HEK293 (cell line): ENCODE data around the gene ZBTB47.

Experiments
- CTCF ChIA-PET: fragments of 350-600 bp; formaldehyde crosslinking; extraction: SDS; loops from one replicate; lab custom pipeline; 2021; ENCODE audit warnings: antibody characterized with exemption; lab: Yijun Ruan, JAX
- POLR2A ChIA-PET: fragments of 300-600 bp; formaldehyde crosslinking; extraction: SDS; loops from one replicate; lab custom pipeline; 2020; ENCODE audit warnings: antibody characterized with exemption, inconsistent platforms; lab: Yijun Ruan, JAX
- H3K27ac ChIP-seq: fragments of 200-500 bp; sonication (Bioruptor generic); 2 replicates; pipeline ENCODE4 v1.5.1; 2014; ENCODE audit warnings: low read depth, low read length, control low read depth, inconsistent platforms; ENCODE audit errors: extremely low read depth
- H3K36me3 ChIP-seq, 2 experiments: fragments of 200-500 bp in 1 of 2; sonication (Bioruptor generic) in 1 of 2; 1 replicate in 1 of 2; 2 replicates in 1 of 2; pipeline ENCODE4 v1.5.1; 2014 to 2017; ENCODE audit warnings: inconsistent platforms in 2 of 2, low read length in 2 of 2; ENCODE audit not compliant: control insufficient read depth in 2 of 2, insufficient read depth in 1 of 2
- H3K4me1 ChIP-seq: fragments of 200-500 bp; sonication (Bioruptor generic); 2 replicates; pipeline ENCODE4 v1.5.1; 2014; ENCODE audit warnings: mild to moderate bottlenecking, low read length, inconsistent platforms; ENCODE audit not compliant: control insufficient read depth, insufficient read depth
- H3K4me3 ChIP-seq: 2 replicates; pipeline ENCODE4 v1.5.1; 2011; ENCODE audit warnings: low read depth, mild to moderate bottlenecking, control low read depth, low read length, moderate library complexity
- H3K9me3 ChIP-seq: fragments of 200-500 bp; sonication (Bioruptor generic); 2 replicates; pipeline ENCODE4 v1.5.1; 2014; ENCODE audit warnings: low read depth, low read length, inconsistent platforms; ENCODE audit not compliant: control insufficient read depth, insufficient read depth
- PRDM2 ChIP-seq: fragments of 450-650 bp; formaldehyde crosslinking; IDR thresholded peaks from 2 replicates; pipeline ENCODE4 v1.5.1; 2016; ENCODE audit warnings: missing biosample characterization, missing genetic modification characterization, borderline replicate concordance
- SCRT2 ChIP-seq: fragments of 450-650 bp; formaldehyde crosslinking; IDR thresholded peaks from 2 replicates; pipeline ENCODE4 v1.5.1; 2016; ENCODE audit warnings: missing biosample characterization, missing genetic modification characterization
- ZBTB1 ChIP-seq: fragments of 450-650 bp; formaldehyde crosslinking; IDR thresholded peaks from 2 replicates; pipeline ENCODE4 v1.5.1; 2016; ENCODE audit warnings: missing biosample characterization, missing genetic modification characterization
- ZFP69B ChIP-seq: fragments of 450-650 bp; formaldehyde crosslinking; IDR thresholded peaks from 2 replicates; pipeline ENCODE4 v1.5.1; 2016; ENCODE audit warnings: missing biosample characterization, missing genetic modification characterization
- ZNF133 ChIP-seq: fragments of 450-650 bp; formaldehyde crosslinking; IDR thresholded peaks from 2 replicates; pipeline ENCODE4 v1.5.1; 2016; ENCODE audit warnings: missing biosample characterization, missing genetic modification characterization
- ZNF19 ChIP-seq: fragments of 450-650 bp; formaldehyde crosslinking; IDR thresholded peaks from 2 replicates; pipeline ENCODE4; 2016; ENCODE audit warnings: missing biosample characterization, missing genetic modification characterization, low read depth
- ZNF211 ChIP-seq: fragments of 450-650 bp; formaldehyde crosslinking; IDR thresholded peaks from 2 replicates; pipeline ENCODE4 v1.5.1; 2016; ENCODE audit warnings: low read depth, missing biosample characterization, missing genetic modification characterization
- ZNF350 ChIP-seq: fragments of 450-650 bp; formaldehyde crosslinking; IDR thresholded peaks from 2 replicates; pipeline ENCODE4 v1.5.0; 2017; ENCODE audit warnings: missing biosample characterization, mild to moderate bottlenecking, missing genetic modification characterization
- ZNF521 ChIP-seq: fragments of 450-650 bp; formaldehyde crosslinking; IDR thresholded peaks from 2 replicates; pipeline ENCODE4 v1.5.1; 2017; ENCODE audit warnings: missing biosample characterization, mild to moderate bottlenecking, missing genetic modification characterization
- ZNF529 ChIP-seq: fragments of 450-650 bp; formaldehyde crosslinking; IDR thresholded peaks from 2 replicates; pipeline ENCODE4 v1.5.1; 2017; ENCODE audit warnings: missing genetic modification characterization, missing biosample characterization; ENCODE audit not compliant: insufficient replicate concordance
- ZNF544 ChIP-seq: fragments of 450-650 bp; formaldehyde crosslinking; IDR thresholded peaks from 2 replicates; pipeline ENCODE4 v1.5.0; 2017; ENCODE audit warnings: missing biosample characterization, missing genetic modification characterization
- ZNF571 ChIP-seq: fragments of 450-650 bp; formaldehyde crosslinking; IDR thresholded peaks from 2 replicates; pipeline ENCODE4 v1.5.0; 2017; ENCODE audit warnings: missing biosample characterization, missing genetic modification characterization
- ZNF791 ChIP-seq: fragments of 450-650 bp; formaldehyde crosslinking; IDR thresholded peaks from 2 replicates; pipeline ENCODE4 v1.5.1; 2016; ENCODE audit warnings: missing biosample characterization, missing genetic modification characterization
- ZSCAN16 ChIP-seq: fragments of 450-650 bp; formaldehyde crosslinking; IDR thresholded peaks from 2 replicates; pipeline ENCODE4 v1.5.1; 2016; ENCODE audit warnings: missing biosample characterization, missing genetic modification characterization
- TF ChIP-seq, protein P1 (sequence below): fragments of 450-650 bp; formaldehyde crosslinking; IDR thresholded peaks from 2 replicates; pipeline ENCODE4 v1.5.1; 2016; ENCODE audit warnings: missing biosample characterization, missing genetic modification characterization

Gene ZBTB47

GRCh38 chr3:42680806-42681205, 27.3 kb downstream of the ZBTB47 start:
- Histone ChIP-seq H3K4me1 (no peaks in the 10 kb centered on the region), H3K4me3 (no peak overlapping the region), H3K9me3 (no peaks in the 10 kb centered on the region), H3K27ac (no peak overlapping the region), H3K36me3 (no peaks in the 10 kb centered on the region)
- TF ChIP-seq, protein P1, sequence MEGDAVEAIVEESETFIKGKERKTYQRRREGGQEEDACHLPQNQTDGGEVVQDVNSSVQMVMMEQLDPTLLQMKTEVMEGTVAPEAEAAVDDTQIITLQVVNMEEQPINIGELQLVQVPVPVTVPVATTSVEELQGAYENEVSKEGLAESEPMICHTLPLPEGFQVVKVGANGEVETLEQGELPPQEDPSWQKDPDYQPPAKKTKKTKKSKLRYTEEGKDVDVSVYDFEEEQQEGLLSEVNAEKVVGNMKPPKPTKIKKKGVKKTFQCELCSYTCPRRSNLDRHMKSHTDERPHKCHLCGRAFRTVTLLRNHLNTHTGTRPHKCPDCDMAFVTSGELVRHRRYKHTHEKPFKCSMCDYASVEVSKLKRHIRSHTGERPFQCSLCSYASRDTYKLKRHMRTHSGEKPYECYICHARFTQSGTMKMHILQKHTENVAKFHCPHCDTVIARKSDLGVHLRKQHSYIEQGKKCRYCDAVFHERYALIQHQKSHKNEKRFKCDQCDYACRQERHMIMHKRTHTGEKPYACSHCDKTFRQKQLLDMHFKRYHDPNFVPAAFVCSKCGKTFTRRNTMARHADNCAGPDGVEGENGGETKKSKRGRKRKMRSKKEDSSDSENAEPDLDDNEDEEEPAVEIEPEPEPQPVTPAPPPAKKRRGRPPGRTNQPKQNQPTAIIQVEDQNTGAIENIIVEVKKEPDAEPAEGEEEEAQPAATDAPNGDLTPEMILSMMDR = no peak
- no peak for TF ChIP-seq ZNF571 (tag by site-specific recombination)
- TF ChIP-seq ZFP69B (tag by site-specific recombination) = no peak
- TF ChIP-seq SCRT2 = peak; percentile 51; the same call in 1 of the 2 replicates
- CTCF ChIA-PET = no interaction called here
- POLR2A ChIA-PET = no interaction called here

- Histone ChIP-seq H3K27ac (no peak overlapping the region), H3K9me3 (no peaks in the 10 kb centered on the region)
- CTCF ChIA-PET = no interaction called here
These were observed 28.0 kb downstream of the ZBTB47 start for GRCh38 chr3:42681361-42682038.

More at GRCh38 chr3:42681361-42682038, 28.0 kb downstream of the ZBTB47 start:
- POLR2A ChIA-PET = no interaction called here
- TF ChIP-seq ZNF521 = no peak
- no peak for TF ChIP-seq ZNF211 (tag by site-specific recombination)
- no peak for TF ChIP-seq ZNF19 (tag by site-specific recombination)
- no peak for TF ChIP-seq ZNF791 (tag by site-specific recombination)
- TF ChIP-seq ZNF350 = no peak
- no peak for TF ChIP-seq ZNF544 (tag by site-specific recombination)
- no peak for TF ChIP-seq ZNF529 (tag by site-specific recombination)
- TF ChIP-seq ZSCAN16 (tag by site-specific recombination) = no peak
- TF ChIP-seq ZNF133 (tag by site-specific recombination) = no peak
- TF ChIP-seq PRDM2 (tag by site-specific recombination) = no peak
- no peak for TF ChIP-seq ZBTB1 (tag by site-specific recombination)
- H3K36me3 ChIP-seq = no peaks in the 10 kb centered on the region
- no peaks in the 10 kb centered on the region for H3K4me1 ChIP-seq
- no peak overlapping the region for H3K4me3 ChIP-seq
